ENCODE results near the gene SLC6A15. TPM values are rescaled to one million over a fixed set of nuclear protein-coding genes. Genes with fewer than 3 reads are reported as not detected.

Gene SLC6A15
- total RNA-seq, 1 donor from 2014 or later: not detected

DNA sequence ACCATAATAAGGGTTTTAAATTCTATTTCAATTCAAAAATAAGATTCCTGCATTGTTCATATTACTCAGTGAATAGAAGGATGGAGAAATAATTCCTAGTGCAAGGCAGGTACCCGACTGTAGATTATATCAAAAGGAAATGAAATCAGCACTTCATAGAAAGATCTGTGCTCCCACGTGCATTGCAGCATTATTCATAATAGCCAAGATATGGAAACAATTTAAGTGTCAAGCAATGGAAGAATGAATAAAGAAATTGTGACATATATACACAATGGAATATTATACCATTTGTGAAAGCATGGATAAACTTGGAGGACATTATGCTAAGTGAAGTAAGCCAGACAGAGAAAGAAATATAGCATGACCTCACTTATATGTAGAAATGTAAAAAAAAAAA, 53.8 kb downstream of the SLC6A15 start:
- no peaks in the 10 kb centered on the region for H3K36me3 Mint-ChIP-seq (ENCODE audit: low read depth)
- H3K4me1 Mint-ChIP-seq: no peaks in the 10 kb centered on the region
- no peak overlapping the region for H3K4me3 Mint-ChIP-seq
- TF ChIP-seq, protein P1, sequence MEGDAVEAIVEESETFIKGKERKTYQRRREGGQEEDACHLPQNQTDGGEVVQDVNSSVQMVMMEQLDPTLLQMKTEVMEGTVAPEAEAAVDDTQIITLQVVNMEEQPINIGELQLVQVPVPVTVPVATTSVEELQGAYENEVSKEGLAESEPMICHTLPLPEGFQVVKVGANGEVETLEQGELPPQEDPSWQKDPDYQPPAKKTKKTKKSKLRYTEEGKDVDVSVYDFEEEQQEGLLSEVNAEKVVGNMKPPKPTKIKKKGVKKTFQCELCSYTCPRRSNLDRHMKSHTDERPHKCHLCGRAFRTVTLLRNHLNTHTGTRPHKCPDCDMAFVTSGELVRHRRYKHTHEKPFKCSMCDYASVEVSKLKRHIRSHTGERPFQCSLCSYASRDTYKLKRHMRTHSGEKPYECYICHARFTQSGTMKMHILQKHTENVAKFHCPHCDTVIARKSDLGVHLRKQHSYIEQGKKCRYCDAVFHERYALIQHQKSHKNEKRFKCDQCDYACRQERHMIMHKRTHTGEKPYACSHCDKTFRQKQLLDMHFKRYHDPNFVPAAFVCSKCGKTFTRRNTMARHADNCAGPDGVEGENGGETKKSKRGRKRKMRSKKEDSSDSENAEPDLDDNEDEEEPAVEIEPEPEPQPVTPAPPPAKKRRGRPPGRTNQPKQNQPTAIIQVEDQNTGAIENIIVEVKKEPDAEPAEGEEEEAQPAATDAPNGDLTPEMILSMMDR (IDR thresholded peaks at IDR 0.05): no peak
- no peak for DNase-seq
- ChIA-PET CTCF (no interaction called here), POLR2A (no interaction called here)
- H3K27ac Mint-ChIP-seq: no peak overlapping the region
- H3K9me3 Mint-ChIP-seq: no peaks in the 10 kb centered on the region
- no peak for ATAC-seq (ENCODE audit: low read depth)
- intact Hi-C loops (cut with micrococcal nuclease): no loop called here
- H3K27me3 Mint-ChIP-seq: no peaks in the 10 kb centered on the region

DNA sequence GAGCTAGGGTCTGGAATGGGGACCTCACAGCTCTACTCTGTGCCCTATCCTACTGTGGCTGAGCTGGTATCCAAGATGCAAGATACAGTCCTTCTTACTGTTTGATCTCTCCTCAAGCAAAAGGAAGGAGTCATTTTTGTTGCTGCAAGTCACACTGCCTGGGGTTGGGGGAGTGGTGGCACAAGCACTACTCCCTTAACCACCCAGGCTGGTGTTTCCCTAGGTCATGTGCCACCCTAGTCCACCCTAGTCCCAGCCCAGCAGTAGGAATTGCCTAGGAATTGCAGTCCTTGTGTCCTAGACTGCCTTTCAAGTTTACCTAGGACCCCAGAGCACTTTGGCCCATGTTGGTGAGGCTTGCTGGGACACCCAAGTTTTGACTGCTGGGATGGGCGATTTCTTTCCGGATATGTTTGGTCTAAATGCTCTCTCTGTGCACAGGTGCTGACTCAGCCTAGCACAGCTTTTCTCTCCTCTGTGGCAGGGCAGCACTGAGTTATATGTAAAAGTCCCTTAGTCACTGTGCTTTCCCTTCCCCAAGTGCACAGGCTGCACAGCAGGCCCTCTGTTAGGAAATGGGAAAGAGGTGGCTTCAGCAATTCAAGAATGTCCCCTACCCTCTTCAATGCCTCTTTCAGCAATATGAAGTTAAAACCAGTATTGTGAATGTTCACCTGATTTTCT, 54.9 kb downstream of the SLC6A15 start:
- ATAC-seq (ENCODE audit: low read depth) (no peak), DNase-seq (no peak)
- intact Hi-C loops (cut with micrococcal nuclease): no loop called here
- Mint-ChIP-seq H3K27me3 (no peaks in the 10 kb centered on the region), H3K36me3 (ENCODE audit: low read depth) (no peaks in the 10 kb centered on the region), H3K9me3 (no peaks in the 10 kb centered on the region), H3K4me3 (no peak overlapping the region), H3K27ac (no peak overlapping the region), H3K4me1 (no peaks in the 10 kb centered on the region)
- CTCF ChIA-PET: no interaction called here
- POLR2A ChIA-PET: no interaction called here
- TF ChIP-seq, protein P1 (IDR thresholded peaks at IDR 0.05): no peak

DNA sequence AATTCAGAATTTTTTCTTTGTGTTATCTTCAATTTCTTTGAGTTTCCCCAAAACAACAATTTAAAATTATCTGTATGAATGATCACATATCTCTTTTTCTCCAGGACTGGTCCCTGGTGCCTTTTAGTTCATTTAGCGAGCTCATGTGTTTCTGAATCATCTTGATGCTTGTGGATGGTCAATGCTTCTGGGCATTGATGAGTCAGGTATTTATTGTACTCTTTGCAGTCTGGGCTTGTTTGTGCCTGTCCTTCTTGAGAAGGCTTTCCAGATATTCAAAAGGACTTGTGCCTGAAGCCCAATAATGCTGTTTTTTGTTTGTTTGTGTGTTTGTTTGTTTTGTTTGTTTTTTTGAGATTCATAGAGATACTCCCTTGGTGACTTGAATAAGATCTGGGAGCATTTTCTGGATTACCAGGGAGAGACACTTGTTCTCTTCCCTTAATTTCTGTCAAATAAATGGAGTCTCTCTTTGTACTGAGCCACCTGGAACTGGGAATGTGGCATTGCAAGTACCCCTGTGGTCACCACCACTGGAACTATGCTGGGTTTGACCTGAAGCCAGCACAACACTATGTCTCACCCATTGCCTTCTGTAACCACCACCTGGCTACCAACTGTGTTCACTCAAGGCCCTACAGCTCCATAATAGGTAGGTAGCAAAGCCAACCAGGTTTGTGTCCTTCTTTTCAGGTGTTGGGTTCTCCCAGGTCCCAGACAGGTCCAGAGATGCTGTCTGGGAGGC, 56.3 kb downstream of the SLC6A15 start:
- peaks cover 2% of the 10 kb centered on the region for H3K9me3 Mint-ChIP-seq
- no peak for ATAC-seq (ENCODE audit: low read depth)
- H3K4me3 Mint-ChIP-seq: no peak overlapping the region
- H3K27me3 Mint-ChIP-seq: no peaks in the 10 kb centered on the region
- intact Hi-C loops (cut with micrococcal nuclease): no loop called here
- no peaks in the 10 kb centered on the region for H3K36me3 Mint-ChIP-seq (ENCODE audit: low read depth)
- DNase-seq: no peak
- CTCF ChIA-PET: no interaction called here
- TF ChIP-seq, protein P1 (IDR thresholded peaks at IDR 0.05): no peak
- no peak overlapping the region for H3K27ac Mint-ChIP-seq
- H3K4me1 Mint-ChIP-seq: no peaks in the 10 kb centered on the region
- POLR2A ChIA-PET: no interaction called here

GRCh38 chr12:84843593-84844144, 68.9 kb downstream of the SLC6A15 start:
- TF ChIP-seq, protein P1 (IDR thresholded peaks at IDR 0.05): no peak
- intact Hi-C loops (cut with micrococcal nuclease): loop anchor here (10.0 kb wide), 1 partner anchor 1839 kb away; no protein-coding TSS in a partner anchor
- Mint-ChIP-seq H3K4me3 (no peak overlapping the region), H3K36me3 (ENCODE audit: low read depth) (no peaks in the 10 kb centered on the region), H3K4me1 (no peaks in the 10 kb centered on the region), H3K27ac (no peak overlapping the region), H3K9me3 (no peaks in the 10 kb centered on the region), H3K27me3 (no peaks in the 10 kb centered on the region)
- ChIA-PET POLR2A (no interaction called here), CTCF (interaction anchor here (0.8 to 1.3 kb wide), 2 partner anchors 39 to 42 kb away, joined by 3 to 4 read pairs; no protein-coding TSS in a partner anchor)
- DNase-seq (no peak), ATAC-seq (ENCODE audit: low read depth) (no peak)

DNA sequence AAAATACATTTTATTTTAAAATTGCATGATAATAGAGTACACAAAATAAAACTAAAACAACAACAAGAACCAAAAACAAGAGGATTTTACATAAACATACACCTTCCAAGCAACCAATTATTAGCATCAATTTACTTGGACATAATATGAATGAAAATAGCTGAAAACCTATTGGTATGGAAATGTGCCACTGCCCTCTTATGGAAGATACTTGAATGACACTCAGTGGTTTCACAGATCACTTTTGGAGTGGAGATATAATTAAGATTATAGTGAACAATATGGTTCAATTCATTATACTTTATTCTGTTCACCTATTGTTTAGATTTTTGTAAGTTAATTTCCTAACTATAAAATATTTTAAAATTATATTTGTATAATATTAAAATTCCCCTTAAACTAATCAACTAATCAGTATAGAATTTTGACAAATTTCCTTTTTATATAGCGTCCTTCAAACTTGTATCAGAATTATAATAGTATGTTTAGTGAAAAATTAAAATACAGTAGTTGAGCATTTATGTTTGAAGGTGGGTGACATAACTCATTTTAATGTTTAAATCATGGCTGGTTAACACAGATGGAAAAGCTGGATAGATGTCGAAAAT, 70.1 kb downstream of the SLC6A15 start:
- ChIA-PET CTCF (interaction anchor here (0.9 kb wide), 1 partner anchor 32 kb away, joined by 4 read pairs; no protein-coding TSS in a partner anchor), POLR2A (no interaction called here)
- Mint-ChIP-seq H3K27me3 (no peaks in the 10 kb centered on the region), H3K27ac (no peak overlapping the region), H3K4me3 (no peak overlapping the region), H3K4me1 (no peaks in the 10 kb centered on the region), H3K9me3 (no peaks in the 10 kb centered on the region), H3K36me3 (ENCODE audit: low read depth) (no peaks in the 10 kb centered on the region)
- TF ChIP-seq, protein P1 (IDR thresholded peaks at IDR 0.05): no peak
- intact Hi-C loops (cut with micrococcal nuclease): loop anchor here (10.0 kb wide), 1 partner anchor 1838 kb away; no protein-coding TSS in a partner anchor
- ATAC-seq (ENCODE audit: low read depth): no peak
- no peak for DNase-seq

Data from activated B cell treated with CpG ODN at 0.5 μM for 24 hours (primary cell).